Measurements from ENCODE around the gene TSSC4.

DNA sequence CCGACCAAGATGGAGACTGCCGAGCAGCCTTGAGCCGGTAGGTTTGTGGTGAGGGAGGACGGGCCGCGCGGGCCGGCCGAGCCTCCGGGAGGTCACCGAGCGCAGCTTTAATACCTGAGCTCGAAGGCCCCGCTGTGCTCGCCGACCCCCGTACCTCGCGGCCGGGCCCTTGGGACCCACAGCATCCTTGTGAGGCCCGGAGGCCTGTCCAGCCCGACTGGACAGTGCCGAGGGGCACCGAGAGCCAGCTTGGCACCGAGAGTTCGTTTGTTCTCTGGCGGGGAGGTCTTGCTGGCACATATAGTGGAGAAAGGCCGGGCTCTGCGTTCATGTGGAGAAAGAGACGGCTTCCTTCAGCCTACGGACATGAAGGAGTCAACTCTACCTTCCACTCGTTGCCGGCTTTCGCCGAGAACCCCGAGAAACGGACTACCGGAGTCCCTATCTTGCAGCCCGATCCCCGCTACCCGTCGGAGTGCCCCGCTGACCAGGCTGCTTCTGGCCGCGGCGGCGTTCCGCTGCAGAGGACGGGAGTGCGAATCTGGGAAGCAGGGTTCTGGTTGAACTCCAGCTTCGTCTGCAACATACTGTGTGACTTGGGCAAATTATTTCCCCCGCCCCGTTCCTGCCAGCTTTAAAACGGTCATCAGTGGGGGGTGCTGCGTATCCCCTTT is 349 bp downstream of the TSSC4 start:
- no peak for TF ChIP-seq CTCF (IDR thresholded peaks at IDR 0.05; ENCODE audit: low read depth, low read length, poor library complexity, severe bottlenecking)
- no peak for TF ChIP-seq EZH2phosphoT487 (IDR thresholded peaks at IDR 0.05; ENCODE audit: borderline replicate concordance, low read length)

Data from DOHH2 (cell line).